HL-60 (cell line): ENCODE data around the gene ARL6.

ENCODE experiments used
- DNase-seq, 2 experiments: peaks; one replicate each; pipeline ENCODE4 v3.0.0-alpha.2; 2010 to 2020; ENCODE audit warnings: low read depth in 1 of 2, low spot score in 1 of 2
- H3K27ac ChIP-seq: fragments of 250-450 bp; sonication (Bioruptor Pico); replicated peaks from 2 replicates; pipeline ENCODE4 v1.5.1; 2020; ENCODE audit warnings: mild to moderate bottlenecking, moderate library complexity
- H3K27me3 ChIP-seq: fragments of 250-450 bp; sonication (Bioruptor Pico); 2 replicates; pipeline ENCODE4 v1.5.1; 2021; ENCODE audit warnings: mild to moderate bottlenecking, moderate library complexity; ENCODE audit not compliant: insufficient read depth, poor library complexity, severe bottlenecking
- H3K4me3 ChIP-seq: replicated peaks from 2 replicates; pipeline ENCODE4 v1.5.1; 2011; ENCODE audit warnings: mild to moderate bottlenecking, control low read depth, low read length; ENCODE audit not compliant: insufficient read depth
- GABPA ChIP-seq: IDR thresholded peaks from 2 replicates; pipeline ENCODE4 v1.6.1; 2012; ENCODE audit warnings: low read depth
- POLR2AphosphoS5 ChIP-seq: IDR thresholded peaks from 2 replicates; pipeline ENCODE4 v1.6.1; 2012; ENCODE audit warnings: low read depth
- SPI1 ChIP-seq: IDR thresholded peaks from 2 replicates; pipeline ENCODE4 v1.6.1; 2012; ENCODE audit warnings: low read depth, mild to moderate bottlenecking, borderline replicate concordance
- long read RNA-seq: library from polyadenylated mRNA; unstranded; transcript quantifications from one replicate; pipeline ENCODE4 v2.0.0, GENCODE V29; 2020
- TF ChIP-seq, protein P1 (sequence below): IDR thresholded peaks from 2 replicates; pipeline ENCODE4 v1.6.1; 2012; ENCODE audit warnings: low read depth; ENCODE audit not compliant: insufficient replicate concordance
- TF ChIP-seq, protein P2 (sequence below): IDR thresholded peaks from one replicate; pipeline ENCODE4 v1.5.1; 2011; ENCODE audit warnings: low read length, control low read depth, inconsistent platforms; ENCODE audit not compliant: insufficient read depth

Gene ARL6, protein sequence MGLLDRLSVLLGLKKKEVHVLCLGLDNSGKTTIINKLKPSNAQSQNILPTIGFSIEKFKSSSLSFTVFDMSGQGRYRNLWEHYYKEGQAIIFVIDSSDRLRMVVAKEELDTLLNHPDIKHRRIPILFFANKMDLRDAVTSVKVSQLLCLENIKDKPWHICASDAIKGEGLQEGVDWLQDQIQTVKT
- long read RNA-seq, full-length matches to known transcripts: 15 of 26 reads
- long read RNA-seq, partial matches to known transcripts: 4 of 26 reads
- long read RNA-seq, other reads (novel, unspliced or antisense): 7 of 26 reads

DNA sequence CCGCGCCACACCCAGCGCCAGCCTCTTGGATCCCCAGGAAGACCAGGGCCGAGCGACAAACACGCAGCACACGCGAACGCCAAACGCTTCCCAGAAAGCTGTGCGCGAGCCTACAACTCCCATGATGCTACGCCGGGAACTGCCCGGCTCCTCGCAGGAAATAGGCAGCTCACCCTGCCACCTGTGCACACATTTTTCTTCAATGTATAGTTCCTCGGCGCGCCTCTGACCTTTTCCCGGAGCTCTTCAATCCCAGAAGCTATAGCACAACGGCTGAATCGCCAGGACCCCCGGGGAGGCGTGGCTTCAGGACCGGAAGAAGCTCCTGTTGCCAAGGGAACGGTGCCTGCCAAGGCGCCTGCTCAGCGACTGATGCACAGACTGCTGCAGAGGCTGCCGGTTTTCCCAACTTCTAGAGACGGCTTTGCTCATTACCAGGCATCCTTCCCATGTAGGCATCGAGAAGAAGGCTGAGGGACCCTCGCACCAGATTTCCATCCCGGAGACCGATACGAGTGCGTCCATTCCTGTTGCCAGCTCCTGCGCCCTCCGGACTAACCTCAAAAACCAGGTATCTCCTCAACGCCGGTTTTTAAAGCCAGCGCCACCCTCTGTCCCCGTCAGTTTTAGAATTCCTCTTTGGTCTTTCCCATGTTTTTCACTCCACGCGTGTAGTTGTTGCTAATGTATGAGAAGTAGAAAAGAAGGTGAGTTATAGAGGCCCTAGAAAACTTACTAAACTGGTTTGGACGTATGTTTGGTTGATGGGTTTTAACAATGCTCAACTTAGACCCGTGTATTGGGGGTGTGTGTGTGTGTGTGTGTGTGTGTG, at the start of gene ARL6:
TSS of gene ARL6 (plus strand) at position 352 of the 832 bp plus-strand sequence. CDS start 3,350 bp downstream, outside the sequence.
- no peaks in the 10 kb centered on the region for H3K27me3 ChIP-seq
- peak within 1 kb of the TSS; percentile 91 for H3K4me3 ChIP-seq
- peak; percentile 66 to 81 for DNase-seq
- H3K27ac ChIP-seq: peak within 1 kb of the TSS; percentile 62
- TF ChIP-seq SPI1 (no peak), POLR2AphosphoS5 (peak; percentile 52), GABPA (peak; percentile 65)
- TF ChIP-seq, protein P1, sequence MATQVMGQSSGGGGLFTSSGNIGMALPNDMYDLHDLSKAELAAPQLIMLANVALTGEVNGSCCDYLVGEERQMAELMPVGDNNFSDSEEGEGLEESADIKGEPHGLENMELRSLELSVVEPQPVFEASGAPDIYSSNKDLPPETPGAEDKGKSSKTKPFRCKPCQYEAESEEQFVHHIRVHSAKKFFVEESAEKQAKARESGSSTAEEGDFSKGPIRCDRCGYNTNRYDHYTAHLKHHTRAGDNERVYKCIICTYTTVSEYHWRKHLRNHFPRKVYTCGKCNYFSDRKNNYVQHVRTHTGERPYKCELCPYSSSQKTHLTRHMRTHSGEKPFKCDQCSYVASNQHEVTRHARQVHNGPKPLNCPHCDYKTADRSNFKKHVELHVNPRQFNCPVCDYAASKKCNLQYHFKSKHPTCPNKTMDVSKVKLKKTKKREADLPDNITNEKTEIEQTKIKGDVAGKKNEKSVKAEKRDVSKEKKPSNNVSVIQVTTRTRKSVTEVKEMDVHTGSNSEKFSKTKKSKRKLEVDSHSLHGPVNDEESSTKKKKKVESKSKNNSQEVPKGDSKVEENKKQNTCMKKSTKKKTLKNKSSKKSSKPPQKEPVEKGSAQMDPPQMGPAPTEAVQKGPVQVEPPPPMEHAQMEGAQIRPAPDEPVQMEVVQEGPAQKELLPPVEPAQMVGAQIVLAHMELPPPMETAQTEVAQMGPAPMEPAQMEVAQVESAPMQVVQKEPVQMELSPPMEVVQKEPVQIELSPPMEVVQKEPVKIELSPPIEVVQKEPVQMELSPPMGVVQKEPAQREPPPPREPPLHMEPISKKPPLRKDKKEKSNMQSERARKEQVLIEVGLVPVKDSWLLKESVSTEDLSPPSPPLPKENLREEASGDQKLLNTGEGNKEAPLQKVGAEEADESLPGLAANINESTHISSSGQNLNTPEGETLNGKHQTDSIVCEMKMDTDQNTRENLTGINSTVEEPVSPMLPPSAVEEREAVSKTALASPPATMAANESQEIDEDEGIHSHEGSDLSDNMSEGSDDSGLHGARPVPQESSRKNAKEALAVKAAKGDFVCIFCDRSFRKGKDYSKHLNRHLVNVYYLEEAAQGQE: no peak
- TF ChIP-seq, protein P2, sequence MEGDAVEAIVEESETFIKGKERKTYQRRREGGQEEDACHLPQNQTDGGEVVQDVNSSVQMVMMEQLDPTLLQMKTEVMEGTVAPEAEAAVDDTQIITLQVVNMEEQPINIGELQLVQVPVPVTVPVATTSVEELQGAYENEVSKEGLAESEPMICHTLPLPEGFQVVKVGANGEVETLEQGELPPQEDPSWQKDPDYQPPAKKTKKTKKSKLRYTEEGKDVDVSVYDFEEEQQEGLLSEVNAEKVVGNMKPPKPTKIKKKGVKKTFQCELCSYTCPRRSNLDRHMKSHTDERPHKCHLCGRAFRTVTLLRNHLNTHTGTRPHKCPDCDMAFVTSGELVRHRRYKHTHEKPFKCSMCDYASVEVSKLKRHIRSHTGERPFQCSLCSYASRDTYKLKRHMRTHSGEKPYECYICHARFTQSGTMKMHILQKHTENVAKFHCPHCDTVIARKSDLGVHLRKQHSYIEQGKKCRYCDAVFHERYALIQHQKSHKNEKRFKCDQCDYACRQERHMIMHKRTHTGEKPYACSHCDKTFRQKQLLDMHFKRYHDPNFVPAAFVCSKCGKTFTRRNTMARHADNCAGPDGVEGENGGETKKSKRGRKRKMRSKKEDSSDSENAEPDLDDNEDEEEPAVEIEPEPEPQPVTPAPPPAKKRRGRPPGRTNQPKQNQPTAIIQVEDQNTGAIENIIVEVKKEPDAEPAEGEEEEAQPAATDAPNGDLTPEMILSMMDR: no peak

DNA sequence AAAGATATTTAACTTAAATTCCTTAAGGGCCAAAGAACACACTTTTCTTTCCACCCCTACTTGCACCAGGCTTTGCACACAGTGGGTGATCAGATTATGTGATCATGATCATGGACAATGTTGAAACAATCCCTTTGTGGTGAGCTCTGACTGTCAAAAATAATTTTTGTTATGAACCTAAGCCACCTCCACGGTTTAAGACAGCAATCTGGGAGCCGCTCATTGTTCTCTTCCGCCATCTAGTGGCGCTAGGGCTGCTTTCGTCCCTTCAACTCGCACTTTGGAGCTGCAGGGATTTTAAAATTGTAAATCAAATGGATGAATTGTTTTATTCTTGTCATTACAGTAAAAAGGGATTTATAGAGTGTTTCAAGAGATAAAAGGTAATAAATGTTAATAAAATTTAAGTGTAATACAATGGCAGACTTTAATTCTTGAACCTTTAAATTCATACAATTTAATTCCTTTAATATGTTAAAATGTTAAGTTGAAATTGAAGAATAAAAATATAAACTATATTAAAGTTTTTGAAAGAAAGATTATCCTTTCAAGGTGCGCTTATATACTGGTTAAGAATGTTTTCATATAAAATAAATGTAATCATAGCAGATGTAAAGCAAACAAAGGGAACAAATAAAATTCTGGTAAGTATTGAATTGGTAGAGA, 45.3 kb upstream of the ARL6 start:
- TF ChIP-seq, protein P2: peak; percentile 74
- no peak for TF ChIP-seq GABPA
- Histone ChIP-seq H3K4me3 (no peak overlapping the region), H3K27ac (no peak overlapping the region), H3K27me3 (peaks cover 2% of the 10 kb centered on the region)
- DNase-seq: peak; percentile 38 to 53

DNA sequence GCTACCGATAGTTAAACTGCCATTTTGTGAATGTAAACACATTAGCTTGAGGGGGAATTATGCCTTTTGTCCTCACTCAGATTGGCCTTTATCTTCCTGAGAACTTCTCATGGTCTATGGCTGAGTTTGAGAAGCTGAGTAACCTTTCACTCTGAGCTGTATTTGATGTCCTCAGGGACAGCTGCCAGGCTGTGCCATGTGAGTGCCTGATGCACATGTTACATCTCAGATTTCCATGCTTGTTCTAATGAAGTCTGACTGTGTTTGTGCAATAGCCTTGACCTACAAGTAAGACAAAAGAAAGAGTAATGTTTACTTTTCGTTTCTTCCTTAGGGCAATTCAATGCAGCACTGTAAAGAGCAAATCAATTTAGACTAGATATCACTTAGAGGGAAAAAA, 44.1 kb upstream of the ARL6 start:
- no peak for DNase-seq
- no peak for TF ChIP-seq GABPA
- TF ChIP-seq SPI1: no peak
- TF ChIP-seq, protein P2: no peak
- no peak for TF ChIP-seq POLR2AphosphoS5
- TF ChIP-seq, protein P1: no peak
- Histone ChIP-seq H3K27me3 (peaks cover 2% of the 10 kb centered on the region), H3K4me3 (no peak overlapping the region), H3K27ac (no peak overlapping the region)
